ENCODE results near the gene KCTD10.
"Not testable (repeated sequence)": the region's sequence is repeated elsewhere in the genome, so short reads cannot be mapped to it uniquely, and the experiment has no call there.

The KCTD10 gene

DNA sequence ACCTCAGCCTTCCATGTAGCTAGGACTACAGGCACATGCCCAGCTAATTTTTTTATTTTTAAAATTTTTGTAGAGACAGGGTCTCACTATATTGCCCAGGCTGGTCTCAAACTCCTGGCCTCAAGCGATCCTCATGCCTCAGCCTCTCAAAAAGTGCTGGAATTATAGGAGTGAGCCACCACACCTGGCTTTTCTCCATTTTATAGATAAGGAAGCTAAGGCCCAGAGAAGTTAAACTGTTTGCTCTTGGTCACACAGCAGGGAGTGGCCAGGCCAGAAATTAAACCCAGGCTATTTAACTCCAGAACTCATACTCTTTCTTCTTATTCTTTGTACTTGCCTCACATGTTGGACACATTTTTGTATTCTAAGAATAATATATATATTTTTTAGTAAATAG is 16.8 kb upstream of the KCTD10 start:
- no peak for FAIRE-seq

DNA sequence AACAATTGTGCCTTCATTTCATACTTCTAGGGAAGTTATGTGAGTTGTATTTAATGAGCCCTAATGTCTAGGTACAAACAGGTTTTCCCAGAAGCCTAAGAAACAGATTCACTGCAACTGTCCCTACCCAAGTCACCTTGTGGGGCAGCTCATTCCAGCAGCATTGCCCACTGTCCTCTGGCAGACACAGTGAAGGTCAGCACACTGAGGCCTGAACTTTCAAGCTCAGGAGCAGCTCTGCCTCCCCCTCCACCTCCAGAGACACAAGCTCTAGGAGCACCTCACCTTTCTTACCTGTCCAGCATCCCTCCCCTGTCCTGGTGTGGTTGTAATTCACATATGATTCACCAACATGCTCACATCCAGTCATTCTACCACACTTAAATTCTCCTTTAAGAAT is 16.0 kb upstream of the KCTD10 start:
- FAIRE-seq, result no peak

DNA sequence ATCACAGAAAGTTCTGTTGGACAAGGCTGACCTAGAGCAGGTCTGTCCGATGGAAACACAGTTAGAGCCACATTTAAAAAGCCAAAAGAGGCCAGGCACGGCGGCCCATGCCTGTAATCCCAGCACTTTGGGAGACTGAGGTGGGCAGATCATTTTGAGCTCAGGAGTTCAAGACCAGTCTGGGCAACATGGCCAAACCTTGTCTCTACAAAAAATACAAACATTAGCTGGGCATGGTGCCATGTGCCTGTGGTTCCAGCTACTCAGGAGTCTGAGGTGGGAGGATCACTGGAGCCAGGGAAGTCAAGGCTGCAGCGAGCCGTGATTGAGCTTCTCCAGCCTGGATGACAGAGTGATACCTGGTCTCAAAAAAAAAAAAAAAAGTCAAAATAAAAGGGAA is 15.3 kb upstream of the KCTD10 start:
- FAIRE-seq, result no peak

DNA sequence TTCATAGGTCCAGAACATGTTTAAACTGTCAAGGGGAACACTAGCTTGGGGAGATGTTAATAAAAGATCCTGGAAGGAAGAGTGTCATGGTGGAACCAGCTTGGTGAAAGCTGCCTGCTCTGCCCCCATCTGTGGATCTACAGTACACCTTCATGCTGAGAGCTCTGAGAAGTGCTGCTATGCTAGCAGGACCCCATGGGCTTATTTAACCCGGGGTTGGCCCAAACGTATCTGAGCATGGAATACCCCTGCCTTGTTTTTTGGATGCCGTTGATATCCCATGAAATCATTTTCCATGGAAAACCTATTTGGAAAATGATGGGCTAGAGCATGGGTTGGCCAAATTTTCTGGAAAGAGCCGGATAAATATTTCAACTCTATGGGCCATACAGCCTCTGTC is 14.6 kb upstream of the KCTD10 start:
- no peak for FAIRE-seq

DNA sequence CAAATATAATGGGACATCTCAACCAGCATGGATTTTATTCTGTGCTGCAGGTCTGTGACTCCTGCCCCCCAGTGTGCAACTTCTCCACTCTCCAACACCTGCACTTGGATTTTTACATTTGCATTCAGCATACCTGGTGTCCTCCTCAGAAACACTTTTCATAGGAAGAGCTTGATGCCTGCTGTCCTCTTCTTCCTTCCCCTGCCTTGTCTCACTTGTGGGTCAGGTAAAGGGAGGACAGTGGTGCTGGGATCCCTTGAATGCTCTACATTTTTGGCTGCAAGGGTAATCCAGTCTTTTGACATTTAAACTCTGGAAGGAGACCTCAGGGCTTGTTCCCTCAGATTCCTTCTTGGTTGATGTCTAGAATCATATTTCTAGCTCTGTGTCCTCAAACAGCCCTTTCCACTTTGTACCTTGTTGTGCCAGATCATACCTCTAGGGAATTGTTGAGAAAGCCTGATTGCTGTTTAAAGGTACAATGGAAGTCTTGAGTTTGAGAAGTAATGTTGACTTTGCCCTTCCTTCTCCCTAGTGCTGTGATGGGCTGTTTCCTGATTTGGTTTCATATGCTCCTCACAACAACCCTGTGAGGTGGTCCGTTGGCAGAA is 13.0 kb upstream of the KCTD10 start:
- FAIRE-seq, result no peak

DNA sequence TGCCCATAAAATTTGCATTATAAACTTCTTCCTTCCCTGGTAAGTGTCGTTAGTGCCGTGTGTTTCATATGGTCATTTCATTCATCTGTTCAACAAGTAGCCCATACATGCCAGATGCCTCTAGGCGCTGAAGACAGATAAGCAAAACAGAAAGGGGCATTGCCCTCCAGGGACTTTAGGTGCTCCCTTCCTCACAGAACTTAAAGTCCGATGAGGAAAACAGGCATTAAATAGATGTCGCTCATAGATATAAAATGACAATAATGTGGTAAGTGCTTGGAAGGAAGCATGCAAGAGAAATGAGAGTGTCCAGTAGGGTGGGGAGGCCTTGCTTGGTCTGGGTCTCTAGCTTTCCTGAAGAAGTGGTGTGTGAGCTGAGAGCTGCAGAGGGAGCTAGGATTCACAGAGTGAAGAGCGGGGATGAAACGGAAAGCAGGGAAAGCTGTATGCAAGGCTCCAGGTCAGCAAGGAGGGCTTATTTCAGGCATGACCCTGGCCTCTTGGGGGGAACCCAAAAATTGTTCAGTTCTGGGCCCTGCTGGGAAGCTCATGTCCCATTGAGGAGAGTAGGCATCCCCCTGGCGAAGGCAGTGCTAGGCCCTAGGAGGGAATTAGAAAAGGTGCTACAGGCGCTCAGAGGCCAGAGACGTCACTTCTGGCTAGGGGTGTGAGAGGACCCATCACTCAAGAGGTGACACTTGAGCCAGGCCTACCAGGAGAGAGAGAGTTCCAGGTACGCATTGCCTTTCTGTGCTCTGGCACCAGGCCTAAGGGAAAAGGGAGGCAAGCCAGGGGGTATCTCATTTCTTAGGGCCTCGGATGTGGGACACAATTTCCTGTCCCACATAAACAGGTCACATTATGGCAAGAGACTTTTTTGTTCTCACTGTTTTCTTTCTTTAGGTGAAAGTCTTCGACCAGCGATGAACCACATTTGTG is 12.2 kb upstream of the KCTD10 start:
- FAIRE-seq, result no peak

DNA sequence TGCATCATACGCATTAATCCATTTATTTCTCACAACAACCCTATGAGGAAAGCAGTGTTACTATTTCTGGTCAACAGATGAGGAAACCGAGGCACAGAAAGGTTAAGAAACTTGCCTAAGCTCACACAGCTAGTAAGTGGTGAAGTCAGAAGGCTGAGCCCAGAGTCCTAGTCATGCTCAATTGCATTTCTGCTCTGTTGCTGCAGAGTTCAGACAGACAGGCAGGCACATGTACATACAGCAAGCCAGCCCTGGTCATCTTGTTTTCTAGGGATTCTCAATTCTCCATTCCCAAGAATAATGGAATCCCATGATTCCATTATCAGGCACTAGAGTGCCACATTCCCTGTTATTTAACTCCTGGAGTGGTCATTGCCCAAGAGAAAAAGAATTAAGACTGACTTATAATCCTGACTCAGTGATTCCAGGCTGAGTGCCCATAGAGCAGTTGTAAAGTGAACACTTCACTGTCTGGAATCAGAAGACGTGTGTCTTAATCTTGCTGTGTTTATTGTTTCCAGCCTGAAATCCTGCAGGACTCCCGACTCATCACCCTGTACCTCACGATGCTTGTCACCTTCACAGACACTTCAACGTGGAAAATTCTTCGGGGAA is 11.1 kb upstream of the KCTD10 start:
- FAIRE-seq, result no peak

DNA sequence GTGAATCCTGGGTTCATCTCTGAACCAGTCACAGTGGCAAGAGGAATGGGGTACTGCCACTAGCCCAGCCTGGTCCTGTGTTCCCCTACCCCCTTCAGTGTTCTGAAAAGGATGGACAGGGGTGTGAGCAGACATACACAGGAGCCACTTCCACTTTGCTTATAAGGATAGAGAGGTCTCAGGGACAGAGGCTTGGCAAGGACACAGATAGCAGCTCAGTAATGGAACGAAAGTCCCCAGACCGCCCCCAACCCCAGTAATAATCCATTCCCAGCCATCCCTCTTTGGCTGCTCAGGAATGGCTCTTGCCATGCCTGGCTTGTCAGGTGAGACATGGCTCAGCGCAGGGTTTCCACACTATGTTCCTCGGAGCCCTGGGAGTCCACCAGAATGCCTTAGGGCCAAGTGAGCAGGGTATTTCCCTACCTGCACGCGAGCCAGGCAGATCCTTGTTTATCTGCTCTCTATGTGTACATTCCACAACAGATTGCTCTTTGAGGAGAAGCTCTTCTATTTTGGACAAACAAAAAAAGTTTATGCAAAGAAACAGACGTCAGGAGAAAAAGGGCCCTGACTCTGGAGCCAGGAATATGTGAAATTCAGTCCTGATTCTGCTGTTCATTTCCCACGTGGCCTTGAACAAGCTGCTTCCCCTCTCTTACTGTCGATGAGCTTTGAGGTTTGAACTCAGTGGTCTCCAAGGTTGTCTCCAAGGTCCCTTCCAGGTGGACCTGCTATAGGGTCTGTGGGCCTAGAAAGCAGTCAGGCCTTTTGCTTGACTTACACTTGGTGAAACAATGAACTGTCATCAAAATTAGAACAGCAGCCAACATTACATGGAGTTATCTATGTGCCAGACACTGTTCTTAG is 10.3 kb upstream of the KCTD10 start:
- FAIRE-seq, result no peak

DNA sequence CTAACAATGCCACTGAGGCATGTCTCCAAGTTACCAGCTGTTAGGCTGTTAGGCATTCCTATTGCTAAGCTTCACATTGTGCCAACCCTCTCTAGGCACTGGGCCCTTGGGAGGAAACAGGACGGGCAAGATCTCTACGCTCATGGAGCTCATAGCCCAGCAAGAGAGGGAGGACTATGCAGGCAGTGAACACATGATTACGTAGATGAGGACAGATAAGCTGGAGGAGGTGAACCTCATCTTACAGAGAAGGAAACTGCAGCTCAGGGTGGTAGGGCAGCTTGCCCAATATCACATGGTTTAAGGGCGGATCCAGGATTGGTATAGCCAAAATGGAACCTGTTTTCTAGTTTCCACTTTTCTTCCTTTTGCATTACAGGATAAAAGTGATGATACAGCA is 8.1 kb upstream of the KCTD10 start:
- FAIRE-seq, result no peak

DNA sequence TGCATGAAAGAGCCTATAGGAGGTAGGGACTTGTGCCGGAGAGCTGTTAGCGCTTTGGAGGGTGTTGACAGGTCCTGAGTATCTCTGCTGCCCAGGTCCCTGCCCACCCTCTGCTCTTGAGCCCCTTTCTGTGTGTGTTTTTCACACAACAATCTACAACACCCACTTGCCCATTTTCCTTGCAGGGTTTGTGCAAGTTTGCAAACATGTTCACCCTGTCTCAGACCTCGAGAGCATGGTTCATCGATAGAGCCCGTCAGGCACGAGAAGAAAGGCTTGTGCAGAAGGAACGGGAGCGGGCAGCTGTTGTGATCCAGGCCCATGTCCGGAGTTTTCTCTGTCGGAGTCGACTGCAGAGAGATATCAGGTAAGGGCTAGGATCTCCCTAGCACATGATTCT is 6.2 kb upstream of the KCTD10 start:
- no peak for FAIRE-seq

DNA sequence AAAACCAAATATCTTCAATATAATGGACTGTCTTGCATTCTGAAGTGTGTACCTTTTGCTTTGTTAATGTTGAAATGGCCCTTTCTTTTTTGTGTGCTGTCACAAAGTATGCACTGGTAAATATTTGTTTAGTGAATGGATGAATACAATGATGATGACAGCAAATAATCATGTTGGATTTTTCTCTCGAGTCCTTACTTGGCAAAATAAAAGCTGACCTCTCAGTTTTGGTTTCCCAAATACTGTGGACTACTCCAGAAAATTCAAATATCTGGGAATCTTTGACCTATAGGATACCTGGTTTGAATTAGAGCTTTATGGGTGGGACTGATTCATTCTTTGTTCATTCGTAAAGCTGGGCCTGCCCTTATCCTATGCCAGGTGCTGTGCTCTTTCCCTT is 5.8 kb upstream of the KCTD10 start:
- FAIRE-seq, result no peak

DNA sequence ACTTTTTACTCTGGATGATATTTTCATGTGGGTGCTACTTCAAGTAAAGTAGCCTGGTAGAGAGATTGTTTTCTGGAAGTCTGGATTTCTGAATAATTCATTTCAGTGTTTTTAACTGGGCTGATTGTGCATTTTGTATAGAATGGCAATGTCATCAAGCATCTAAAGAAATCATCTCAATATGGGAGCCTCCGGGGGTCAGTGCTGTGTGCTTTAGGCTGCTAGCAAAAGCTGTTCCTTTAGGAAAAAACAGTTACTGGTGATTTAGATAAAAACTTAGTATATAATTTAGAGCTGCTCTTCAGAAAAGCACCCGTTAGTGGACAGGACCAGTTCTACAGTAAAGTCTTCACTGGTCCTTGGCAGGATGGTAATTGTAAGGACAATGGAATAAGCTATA is 5.4 kb upstream of the KCTD10 start:
- no peak for FAIRE-seq

DNA sequence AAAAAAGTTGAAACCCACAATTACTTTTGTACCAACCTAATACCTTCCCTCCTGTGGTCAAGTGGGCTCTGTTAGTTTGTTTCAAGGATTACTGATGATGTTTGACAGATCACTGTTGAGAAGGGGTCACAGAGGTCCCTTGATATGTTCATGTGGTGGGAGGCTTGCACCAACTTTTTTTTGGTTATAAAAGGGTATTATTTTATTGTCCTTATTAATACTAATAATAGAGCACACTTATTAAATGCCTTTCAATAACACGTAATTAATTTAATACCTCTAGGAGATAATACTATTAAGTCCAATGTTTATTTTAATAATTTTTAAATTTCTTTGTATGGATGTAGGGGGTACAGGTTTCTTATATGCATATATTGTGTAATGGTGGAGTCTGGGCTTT is 4.8 kb upstream of the KCTD10 start:
- FAIRE-seq, result no peak

DNA sequence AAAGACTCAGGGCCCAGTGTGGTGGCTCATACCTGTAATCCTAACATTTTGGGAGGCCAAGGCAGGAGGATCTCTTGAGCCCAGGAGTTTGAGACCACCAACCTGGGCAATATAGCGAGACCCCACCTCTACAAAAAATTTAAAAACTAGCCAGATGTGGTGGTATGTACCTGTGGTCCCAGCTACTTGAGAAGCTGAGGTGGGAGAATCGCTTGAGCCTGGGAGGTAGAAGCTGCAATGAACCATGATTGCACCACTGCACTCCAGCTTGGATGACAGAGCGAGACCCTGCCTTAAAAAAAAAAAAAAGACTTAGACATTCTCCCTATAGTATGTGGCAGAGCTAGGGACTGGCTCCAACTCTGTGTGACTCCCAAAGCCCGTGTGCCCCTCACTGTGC is 3.3 kb upstream of the KCTD10 start:
- no peak for FAIRE-seq

DNA sequence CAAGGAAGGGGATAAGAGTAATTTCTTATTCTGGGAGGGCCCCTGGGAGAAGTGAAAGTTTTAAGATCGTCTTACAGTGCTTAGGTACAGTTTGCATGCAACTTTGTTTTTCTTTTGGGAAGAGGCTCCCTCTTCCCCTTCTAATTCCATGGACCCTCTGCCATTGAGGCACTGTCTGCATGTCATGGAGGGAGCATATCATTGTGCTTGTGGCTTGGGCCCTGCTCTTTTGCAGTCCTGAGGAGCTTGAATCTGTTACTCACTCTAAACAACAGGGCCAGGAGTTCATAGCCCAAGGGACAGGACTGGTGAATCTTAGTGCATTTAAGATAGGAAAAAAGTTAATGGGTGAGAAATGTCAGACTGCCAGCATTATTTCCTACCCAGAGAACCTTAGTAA is 2.7 kb upstream of the KCTD10 start:
- FAIRE-seq, result no peak

DNA sequence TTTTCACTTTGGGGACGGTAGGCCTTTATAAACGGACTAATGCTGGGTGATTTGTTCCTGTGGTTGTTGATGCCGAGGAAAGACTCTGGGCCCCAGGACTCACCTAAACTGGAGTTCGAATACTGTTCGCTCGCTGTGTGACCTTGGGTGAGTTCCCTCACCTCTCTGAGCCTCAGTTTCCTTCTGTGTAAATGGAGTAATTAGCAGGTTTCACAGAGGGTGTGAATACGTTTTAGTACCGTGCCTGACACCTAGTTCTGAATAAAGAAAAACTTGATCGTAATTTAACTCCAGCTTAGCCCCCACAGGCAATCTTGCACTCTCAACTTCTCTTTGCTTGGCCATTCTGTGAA is 839 bp upstream of the KCTD10 start:
- no peak for FAIRE-seq

DNA sequence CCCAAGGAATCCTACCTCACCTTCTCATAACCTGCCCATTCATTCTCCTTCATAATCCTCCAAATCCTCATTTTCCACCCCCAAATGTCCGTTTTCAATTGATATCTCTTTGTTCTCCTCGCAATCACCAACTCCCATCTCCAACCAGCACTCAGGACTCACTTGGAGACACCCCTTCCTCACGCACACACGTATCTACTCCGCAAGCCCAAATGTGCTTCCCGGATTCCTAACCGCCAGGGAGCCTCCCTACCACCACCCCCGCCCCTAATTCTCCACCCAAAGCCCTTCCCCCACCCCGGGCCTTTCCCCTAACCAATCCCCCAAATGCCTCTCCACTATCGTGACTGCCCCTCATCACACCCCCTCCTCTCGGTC is 304 bp downstream of the KCTD10 start:
- no peak for FAIRE-seq

DNA sequence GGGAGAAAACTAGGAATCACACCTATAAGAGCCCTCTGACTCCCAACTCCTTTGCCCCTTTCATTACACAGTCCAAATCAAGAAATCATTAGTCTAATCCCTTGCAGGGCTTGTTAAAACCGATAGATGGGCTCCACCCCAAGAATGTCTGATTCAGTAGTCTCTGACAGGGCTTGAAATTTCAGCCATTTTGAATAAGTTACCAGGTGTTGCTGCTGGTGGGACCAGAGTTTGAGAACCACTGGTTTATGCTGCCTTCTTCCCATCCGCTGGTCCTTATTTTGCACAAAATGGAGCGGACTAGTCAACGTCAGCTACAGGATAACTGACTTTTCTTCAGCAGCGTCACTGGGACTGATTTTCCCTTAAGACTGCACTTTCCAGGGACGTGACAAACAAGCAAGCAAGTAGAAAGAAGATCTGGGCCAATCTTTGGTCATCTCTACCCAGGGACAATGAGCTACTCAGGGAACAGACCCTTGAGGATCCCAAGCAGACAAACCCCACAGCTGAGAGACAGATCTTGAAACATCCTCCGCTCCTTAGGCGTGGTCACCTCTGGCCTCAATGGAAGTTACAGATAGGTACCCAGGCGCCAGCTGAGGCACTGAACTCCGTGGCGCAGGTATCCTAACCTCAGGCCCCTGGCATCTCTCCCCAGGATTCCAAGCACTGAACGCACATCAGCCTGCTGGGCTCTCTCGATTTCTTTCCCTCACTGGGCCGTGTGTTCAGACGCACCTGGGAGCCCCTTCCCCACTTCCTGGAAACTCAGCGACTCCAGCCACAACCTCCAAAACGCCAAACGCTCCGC is 900 bp downstream of the KCTD10 start:
- no peak for FAIRE-seq

DNA sequence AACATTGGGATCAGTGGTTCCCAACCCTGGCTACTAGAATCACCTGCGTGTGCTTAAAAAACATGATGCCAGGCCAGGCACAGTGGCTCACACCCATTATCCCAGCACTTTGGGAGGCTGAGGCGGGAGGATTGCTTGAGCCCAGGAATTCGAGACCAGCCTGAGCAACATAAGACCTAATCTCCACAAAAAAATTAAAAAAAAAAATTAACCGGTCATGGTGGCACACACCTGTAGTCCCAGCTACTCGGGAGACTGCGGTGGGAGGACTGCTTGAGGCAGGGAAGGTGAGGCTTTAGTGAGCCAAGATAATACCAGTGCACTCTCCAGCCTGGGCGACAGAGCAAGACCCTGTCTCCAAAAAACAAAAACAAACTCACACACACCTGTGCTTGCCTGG is 2.0 kb downstream of the KCTD10 start:
- FAIRE-seq, result no peak

DNA sequence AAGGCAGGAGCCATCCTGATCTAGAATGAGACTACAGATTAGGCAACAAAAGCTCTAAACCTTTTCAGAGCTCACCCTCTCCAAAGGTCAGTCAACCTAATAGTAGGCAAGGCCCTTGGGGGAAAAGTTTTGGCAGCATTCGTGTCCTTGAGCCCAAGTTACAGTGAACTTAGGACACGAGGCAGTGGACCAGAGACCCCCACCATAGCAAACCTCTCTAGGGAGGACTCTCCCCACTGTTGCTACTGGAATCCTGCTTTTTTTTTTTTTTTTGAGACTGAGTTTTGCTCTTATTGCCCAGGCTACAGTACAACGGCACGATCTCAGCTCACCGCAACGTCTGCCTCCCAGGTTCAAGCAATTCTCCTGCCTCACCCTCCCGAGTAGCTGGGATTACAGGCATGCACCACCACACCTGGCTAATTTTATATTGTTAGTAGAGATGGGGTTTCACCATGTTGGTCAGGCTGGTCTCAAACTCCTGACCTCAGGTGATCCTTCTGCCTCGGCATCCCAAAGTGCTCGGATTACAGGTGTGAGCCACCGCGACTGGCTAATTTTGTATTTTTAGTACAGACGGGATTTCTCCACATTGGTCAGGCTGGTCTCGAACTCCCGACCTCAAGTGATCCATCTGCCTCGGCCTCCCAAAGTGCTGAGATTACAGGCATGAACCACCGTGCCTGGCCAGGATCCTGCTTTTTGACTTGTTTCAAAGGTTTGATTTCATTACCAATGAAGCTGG is 3.4 kb downstream of the KCTD10 start:
- FAIRE-seq, result not testable (repeated sequence)

DNA sequence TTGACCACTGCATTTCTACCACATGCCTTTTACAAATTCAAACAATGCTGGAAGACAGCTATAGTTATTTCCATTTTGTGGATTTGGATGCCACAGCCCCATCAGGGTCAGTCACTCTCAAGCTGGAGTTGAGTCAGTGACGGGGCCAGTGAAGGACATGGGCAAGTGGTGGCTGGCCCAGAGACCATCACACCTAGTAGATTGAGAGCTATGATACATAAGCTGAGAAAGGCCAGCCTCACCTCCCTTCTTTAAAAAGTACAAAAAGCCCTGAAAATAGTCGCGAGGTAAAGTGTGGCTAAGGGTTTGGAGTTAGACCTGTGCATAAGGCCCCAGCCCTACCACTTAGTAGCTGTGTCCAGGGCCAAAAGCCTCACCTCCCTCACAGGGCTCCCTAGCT is 4.1 kb downstream of the KCTD10 start:
- FAIRE-seq, result no peak

DNA sequence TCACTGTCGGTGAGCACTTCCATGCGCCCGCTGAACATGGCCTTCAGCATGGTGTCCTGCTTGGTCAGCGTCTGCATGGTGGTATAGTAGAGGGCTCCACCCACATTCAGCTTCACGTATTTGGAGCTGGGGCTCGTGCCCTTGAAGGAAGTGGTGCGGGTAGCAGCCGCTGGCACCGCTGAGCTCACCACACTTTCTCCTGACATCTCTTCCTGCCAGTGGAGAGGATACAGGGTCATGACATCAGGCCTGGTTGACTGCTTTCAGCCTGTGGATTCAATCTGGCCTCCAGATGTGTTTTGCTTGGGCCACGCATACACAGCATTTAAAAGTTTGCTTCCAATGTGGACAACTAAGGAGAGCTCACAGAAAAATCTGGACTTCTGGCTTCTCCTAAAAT is 7.6 kb downstream of the KCTD10 start:
- no peak for FAIRE-seq
